Suprapubic skin (tissue), 3 donors: ENCODE measurements around the gene TBC1D32.

ENCODE experiments used
- CTCF ChIP-seq, 2 donors: fragments of 200-600 bp in 1 of 2; fragments of 450-650 bp in 1 of 2; sonication (generic) in 1 of 2; IDR thresholded peaks; one replicate each; pipeline ENCODE4 v1.5.1; 2016 to 2019; ENCODE audit warnings: antibody characterized with exemption in 2 of 2, mild to moderate bottlenecking in 1 of 2, moderate library complexity in 1 of 2
- EP300 ChIP-seq: sonication (generic); formaldehyde crosslinking; IDR thresholded peaks from one replicate; pipeline ENCODE4 v1.6.1; 2017; ENCODE audit warnings: antibody characterized with exemption

GRCh38 chr6:121124600-121124999, 209.7 kb downstream of the TBC1D32 start:
- TF ChIP-seq CTCF (IDR thresholded peaks at IDR 0.05) = no peak
- no peak for TF ChIP-seq EP300
